GM13976 (cell line): ENCODE data around the gene DDN.

Experiments
- DNase-seq: peaks from one replicate; pipeline ENCODE4 v3.0.0; 2012; ENCODE audit warnings: low spot score
- in situ Hi-C: fragments of 300-500 bp; cut with MboI; formaldehyde crosslinking; loops from one replicate; pipeline ENCODE4 v1.12.0; 2022; ENCODE audit warnings: low sequenced_read_pairs, mixed read lengths, inconsistent platforms; ENCODE audit not compliant: unreplicated experiment
- TF ChIP-seq, protein P1 (sequence below): IDR thresholded peaks from 2 replicates; pipeline ENCODE4 v1.5.1; 2012; ENCODE audit warnings: borderline replicate concordance, mild to moderate bottlenecking; ENCODE audit not compliant: insufficient read depth; ENCODE audit errors: extremely low read depth, missing control alignments, control extremely low read depth

DDN gene

DNA sequence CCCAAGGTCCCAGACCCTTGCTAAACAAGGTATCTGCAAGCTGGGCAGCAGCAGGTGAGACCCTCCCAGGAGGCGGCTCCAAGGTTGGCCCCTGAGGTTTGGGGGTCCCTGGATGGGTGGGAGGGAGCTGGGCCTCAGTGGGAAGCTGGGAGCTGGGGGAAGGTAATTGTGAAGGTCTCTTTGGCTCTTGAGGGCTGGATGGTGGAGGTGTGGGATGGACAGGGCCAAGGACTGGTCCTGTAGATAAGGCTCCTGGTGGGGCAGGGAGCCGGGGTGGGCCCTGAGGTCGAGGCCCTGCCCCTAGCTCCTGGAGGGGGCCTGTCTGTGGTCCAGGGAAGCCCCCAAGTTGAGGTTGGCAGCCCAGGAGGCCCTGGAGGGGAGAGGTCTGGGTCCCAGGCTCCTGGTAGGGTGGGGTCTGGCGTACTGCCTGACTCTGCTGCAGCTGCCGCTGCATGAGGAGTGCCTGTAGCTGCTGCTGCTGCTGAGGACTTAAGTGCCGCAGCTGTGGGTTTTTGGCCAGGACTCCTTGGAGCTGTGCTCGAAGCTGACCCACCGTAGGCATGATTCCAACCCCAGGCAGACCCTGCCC lies 32.5 kb upstream of the DDN start:
- TF ChIP-seq, protein P1, sequence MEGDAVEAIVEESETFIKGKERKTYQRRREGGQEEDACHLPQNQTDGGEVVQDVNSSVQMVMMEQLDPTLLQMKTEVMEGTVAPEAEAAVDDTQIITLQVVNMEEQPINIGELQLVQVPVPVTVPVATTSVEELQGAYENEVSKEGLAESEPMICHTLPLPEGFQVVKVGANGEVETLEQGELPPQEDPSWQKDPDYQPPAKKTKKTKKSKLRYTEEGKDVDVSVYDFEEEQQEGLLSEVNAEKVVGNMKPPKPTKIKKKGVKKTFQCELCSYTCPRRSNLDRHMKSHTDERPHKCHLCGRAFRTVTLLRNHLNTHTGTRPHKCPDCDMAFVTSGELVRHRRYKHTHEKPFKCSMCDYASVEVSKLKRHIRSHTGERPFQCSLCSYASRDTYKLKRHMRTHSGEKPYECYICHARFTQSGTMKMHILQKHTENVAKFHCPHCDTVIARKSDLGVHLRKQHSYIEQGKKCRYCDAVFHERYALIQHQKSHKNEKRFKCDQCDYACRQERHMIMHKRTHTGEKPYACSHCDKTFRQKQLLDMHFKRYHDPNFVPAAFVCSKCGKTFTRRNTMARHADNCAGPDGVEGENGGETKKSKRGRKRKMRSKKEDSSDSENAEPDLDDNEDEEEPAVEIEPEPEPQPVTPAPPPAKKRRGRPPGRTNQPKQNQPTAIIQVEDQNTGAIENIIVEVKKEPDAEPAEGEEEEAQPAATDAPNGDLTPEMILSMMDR, result no peak
- no peak for DNase-seq
- in situ Hi-C loops, result no loop called here

DNA sequence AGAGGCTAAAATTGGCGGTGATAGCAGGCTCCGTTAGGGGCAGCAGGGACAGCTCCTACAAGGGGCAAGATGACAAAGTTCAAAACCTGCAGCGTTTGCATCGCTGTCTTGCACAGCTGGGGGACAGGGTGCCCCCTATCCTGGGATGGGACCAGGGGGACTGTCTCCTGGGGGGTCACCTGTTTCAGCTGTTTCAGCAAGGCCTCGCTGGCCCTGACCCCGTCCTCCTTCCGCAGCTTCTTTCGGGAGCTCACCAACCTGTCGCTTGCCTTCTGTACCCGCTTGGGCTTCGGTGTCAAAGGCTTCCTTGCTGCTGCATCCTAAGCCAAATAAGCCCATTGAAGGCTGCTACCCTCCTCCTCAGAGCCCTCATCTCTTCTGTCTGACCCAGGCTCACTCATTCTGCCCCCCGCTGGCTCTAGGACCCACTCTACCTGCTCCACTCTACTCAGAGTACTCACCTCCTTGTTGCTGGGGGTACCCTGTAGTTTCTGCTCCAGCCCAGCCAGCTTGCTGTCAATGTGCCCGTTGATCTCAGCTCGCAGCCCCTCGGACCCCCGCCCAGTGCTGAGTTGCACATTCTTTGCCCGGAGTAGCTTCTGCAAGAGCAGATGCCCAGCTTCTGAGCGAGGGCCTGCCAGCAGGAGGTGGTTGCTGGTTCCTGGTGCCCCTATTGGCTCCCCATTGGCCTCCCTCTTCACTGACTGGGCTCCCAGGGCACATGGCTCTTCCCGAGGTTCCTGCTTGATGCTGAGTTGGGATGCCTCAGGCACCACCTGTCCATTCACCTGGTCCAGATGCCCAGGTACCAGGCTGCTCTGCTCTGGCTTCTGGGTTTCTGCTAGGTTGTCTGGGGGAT lies 31.8 kb upstream of the DDN start:
- DNase-seq, result no peak
- in situ Hi-C loops, result no loop called here
- TF ChIP-seq, protein P1, result no peak

DNA sequence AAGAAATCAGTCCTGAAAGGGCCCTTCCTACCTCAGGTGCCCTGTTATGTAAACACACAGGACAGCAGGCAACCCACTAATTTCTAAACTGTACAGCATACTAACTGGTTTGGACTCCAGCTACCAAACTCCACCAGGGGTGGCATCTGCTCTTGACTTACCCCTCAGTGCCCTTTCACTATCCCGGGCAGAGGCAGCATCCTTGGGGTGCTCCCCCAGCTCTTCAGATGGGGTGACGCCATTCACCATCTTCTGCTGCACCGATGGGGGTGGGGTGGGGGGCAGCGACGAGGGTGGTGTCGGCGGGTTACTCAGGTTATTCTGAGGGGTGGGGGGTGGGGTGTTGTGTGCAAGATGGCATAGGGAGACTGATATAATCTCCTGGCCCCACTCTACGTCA lies 30.9 kb upstream of the DDN start:
- TF ChIP-seq, protein P1, result no peak
- in situ Hi-C loops, result no loop called here
- DNase-seq, result no peak

DNA sequence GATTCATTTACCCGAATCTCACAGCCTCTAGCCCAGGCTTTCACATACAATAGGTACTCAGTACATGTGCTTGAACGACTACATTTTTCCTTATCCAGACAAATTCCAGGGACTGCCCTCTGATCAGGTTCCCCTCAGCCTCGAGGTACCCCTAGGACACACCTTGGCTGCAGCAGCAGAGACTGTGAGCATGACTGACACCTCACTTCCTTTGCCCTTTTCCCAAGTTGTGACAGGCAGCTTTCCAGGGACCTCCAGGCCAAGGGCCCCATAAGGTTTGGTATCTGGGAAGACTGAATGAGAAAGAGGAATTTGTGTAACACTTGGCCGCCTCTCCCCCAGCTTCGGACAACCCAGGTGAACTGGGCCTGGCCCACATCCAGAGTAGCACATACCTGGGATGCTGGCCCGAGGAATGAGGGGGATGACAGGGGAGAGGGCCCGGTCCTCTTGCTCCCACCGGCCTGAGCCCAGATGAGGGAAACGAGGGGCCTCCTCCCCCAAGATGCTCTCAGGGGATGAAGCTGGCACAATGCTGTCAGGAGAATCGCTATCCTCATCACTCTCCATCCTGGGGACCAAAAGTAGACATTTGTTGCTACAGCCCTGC lies 29.6 kb upstream of the DDN start:
- TF ChIP-seq, protein P1, result no peak
- in situ Hi-C loops, result no loop called here
- no peak for DNase-seq

DNA sequence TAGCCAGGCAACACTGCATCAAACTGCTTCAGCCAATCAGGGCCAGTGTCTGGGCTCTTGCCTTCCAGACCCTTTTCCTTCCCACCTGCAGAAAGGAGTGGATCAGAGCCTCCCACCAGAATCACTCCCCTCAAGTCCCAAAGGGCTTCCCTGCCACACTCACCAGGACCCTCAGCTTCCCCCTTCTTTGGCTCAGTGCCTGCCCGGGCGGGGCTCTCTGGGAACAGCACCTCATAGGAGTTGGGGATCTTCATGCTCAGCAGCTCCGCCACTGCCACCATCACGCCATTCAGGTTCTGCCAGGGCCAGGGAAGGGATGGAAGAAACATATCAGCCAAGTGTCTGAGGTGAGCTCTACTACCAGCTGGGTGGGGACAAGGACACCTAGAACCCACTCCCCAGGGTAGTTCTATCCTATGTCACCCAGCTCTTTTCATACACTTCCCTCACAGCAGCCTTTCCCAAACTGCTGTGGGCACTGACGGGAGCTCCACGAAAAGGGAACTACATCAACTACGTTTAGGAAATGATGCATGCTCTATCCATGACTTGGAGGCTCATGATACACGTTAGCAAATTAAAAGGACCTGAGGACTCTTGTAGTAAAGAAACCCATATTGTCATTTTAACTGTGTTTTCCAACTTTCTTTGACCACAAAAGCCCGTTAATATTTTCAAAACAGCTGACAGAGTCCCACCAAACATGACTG lies 28.8 kb upstream of the DDN start:
- no peak for DNase-seq
- TF ChIP-seq, protein P1, result no peak
- in situ Hi-C loops, result no loop called here
